Retina (tissue), 1 donor: Measurements from ENCODE around the gene KCNA2.

Source experiments
- DNase-seq: peaks from one replicate; pipeline ENCODE4 v3.0.0-alpha.2; 2016

Gene KCNA2

GRCh38 chr1:110563089-110563488, 43.1 kb downstream of the KCNA2 start:
- no peak for DNase-seq

GRCh38 chr1:110561596-110561995, 44.6 kb downstream of the KCNA2 start:
- DNase-seq = peak; percentile 68

- DNase-seq = no peak
These were observed 47.0 kb downstream of the KCNA2 start for GRCh38 chr1:110559157-110559556.

- no peak for DNase-seq
These were observed 48.7 kb downstream of the KCNA2 start for GRCh38 chr1:110557481-110557880.

- peak; percentile 54 for DNase-seq
These were observed 49.7 kb downstream of the KCNA2 start for GRCh38 chr1:110556471-110556807.

GRCh38 chr1:110555807-110556470, 50.2 kb downstream of the KCNA2 start:
- DNase-seq = peak; percentile 55

- peak; percentile 90 for DNase-seq
These were observed 51.0 kb downstream of the KCNA2 start for GRCh38 chr1:110554871-110555801.

GRCh38 chr1:110551278-110551809, 54.8 kb downstream of the KCNA2 start:
- no peak for DNase-seq

GRCh38 chr1:110549831-110550230, 56.3 kb downstream of the KCNA2 start:
- DNase-seq = no peak

- DNase-seq = no peak
These were observed 57.8 kb downstream of the KCNA2 start for GRCh38 chr1:110548381-110548780.

- no peak for DNase-seq
These were observed 59.1 kb downstream of the KCNA2 start for GRCh38 chr1:110547017-110547416.

GRCh38 chr1:110545492-110545891, 60.7 kb downstream of the KCNA2 start:
- no peak for DNase-seq

GRCh38 chr1:110544753-110545152, 61.4 kb downstream of the KCNA2 start:
- DNase-seq = no peak
